B cell (primary cell): ENCODE results near the gene LGALS14. TPM values are rescaled to one million over a fixed set of nuclear protein-coding genes. Genes with fewer than 3 reads are reported as not detected.

Experiments
- ATAC-seq: fragments of 200-7000 bp; cut with Tn5 transposase; one replicate; pipeline ENCODE4 v1.10.0; 2021; ENCODE audit warnings: low read depth, mild to moderate bottlenecking, moderate number of reproducible peaks, moderate library complexity
- CTCF ChIA-PET: fragments of 350-600 bp; sonication (Branson Sonifier 250); formaldehyde crosslinking; loops from one replicate; lab custom pipeline; 2021; ENCODE audit warnings: antibody characterized with exemption, inconsistent platforms; lab: Charles Lee
- POLR2A ChIA-PET: fragments of 350-600 bp; sonication (Branson Sonifier 250); formaldehyde crosslinking; loops from one replicate; lab custom pipeline; 2021; ENCODE audit warnings: antibody characterized with exemption; lab: Charles Lee
- DNase-seq: peaks from one replicate; pipeline ENCODE4 v3.0.0; 2013
- H2AFZ ChIP-seq: 2 replicates; pipeline ENCODE4 v1.6.1; 2012; ENCODE audit warnings: mild to moderate bottlenecking, low read depth, low read length; ENCODE audit not compliant: insufficient read depth, poor library complexity, severe bottlenecking
- H3K27ac ChIP-seq, 2 donors: 1 replicate in 1 of 2; 2 replicates in 1 of 2; pipeline ENCODE4 v1.5.1; 2012 to 2013; ENCODE audit warnings: low read length in 2 of 2, mild to moderate bottlenecking in 2 of 2, moderate library complexity in 1 of 2
- H3K27me3 ChIP-seq, 4 experiments: fragments of 200-600 bp in 1 of 4; sonication (generic) in 1 of 4; replicated peaks in 1 of 4; 1 replicate in 2 of 4; 2 replicates in 2 of 4; pipeline versions ENCODE4 v1.6.1 to v1.7.0; 2013 to 2016; ENCODE audit warnings: low read length in 3 of 4, mild to moderate bottlenecking in 2 of 4, mixed read lengths in 1 of 4, moderate library complexity in 1 of 4; ENCODE audit not compliant: insufficient read depth in 4 of 4, control insufficient read depth in 3 of 4; ENCODE audit errors: control extremely low read depth in 1 of 4
- H3K36me3 ChIP-seq, 2 experiments: replicated peaks in 1 of 2; 1 replicate in 1 of 2; 2 replicates in 1 of 2; pipeline versions ENCODE4 v1.6.1 to v1.7.1; 2013; ENCODE audit warnings: low read length in 1 of 2; ENCODE audit not compliant: insufficient read depth in 2 of 2, control insufficient read depth in 1 of 2; ENCODE audit errors: control extremely low read depth in 1 of 2, extremely low read depth in 1 of 2
- H3K4me1 ChIP-seq, 2 donors: fragments of 200-600 bp in 1 of 2; sonication (generic) in 1 of 2; 1 replicate in 1 of 2; 2 replicates in 1 of 2; pipeline versions ENCODE4 v1.5.1 to v1.6.1; 2013 to 2017; ENCODE audit warnings: low read length in 2 of 2; ENCODE audit not compliant: control insufficient read depth in 2 of 2, insufficient read depth in 2 of 2
- H3K4me2 ChIP-seq: replicated peaks from 2 replicates; pipeline ENCODE3; 2012; ENCODE audit warnings: mild to moderate bottlenecking, low read depth, low read length; ENCODE audit not compliant: poor library complexity, severe bottlenecking
- H3K4me3 ChIP-seq, 5 experiments: fragments of 200-600 bp in 1 of 5; sonication (generic) in 1 of 5; 1 replicate in 3 of 5; 2 replicates in 2 of 5; pipeline versions ENCODE4 v1.5.1 to v1.7.0; 2011 to 2016; ENCODE audit warnings: low read length in 4 of 5, mild to moderate bottlenecking in 4 of 5, low read depth in 2 of 5, control low read depth in 1 of 5, moderate library complexity in 1 of 5; ENCODE audit not compliant: insufficient read depth in 1 of 5; ENCODE audit errors: control extremely low read depth in 1 of 5, extremely low read depth in 1 of 5
- H3K79me2 ChIP-seq: fragments of 200-600 bp; sonication (generic); one replicate; pipeline ENCODE4 v1.6.0; 2016; ENCODE audit warnings: low read length; ENCODE audit not compliant: control insufficient read depth, insufficient read depth
- H3K9ac ChIP-seq: fragments of 200-600 bp; sonication (generic); 2 replicates; pipeline ENCODE4 v1.6.1; 2017; ENCODE audit warnings: mild to moderate bottlenecking, low read length, moderate library complexity
- H3K9me3 ChIP-seq, 3 donors: one replicate each; pipeline versions ENCODE4 v1.6.1 to v1.7.1; 2013; ENCODE audit warnings: low read length in 2 of 3; ENCODE audit not compliant: control insufficient read depth in 2 of 3, insufficient read depth in 1 of 3; ENCODE audit errors: control extremely low read depth in 1 of 3
- H4K20me1 ChIP-seq: 2 replicates; pipeline ENCODE4 v1.6.0; 2012; ENCODE audit warnings: mild to moderate bottlenecking, low read length; ENCODE audit not compliant: insufficient read depth, control insufficient read depth, poor library complexity, severe bottlenecking
- H3K27ac Mint-ChIP-seq: one replicate; pipeline ENCODE4 v1.8.0; 2021; ENCODE audit warnings: mixed read lengths
- H3K27me3 Mint-ChIP-seq: one replicate; pipeline ENCODE4 v1.8.0; 2021; ENCODE audit warnings: mixed read lengths
- H3K4me1 Mint-ChIP-seq: one replicate; pipeline ENCODE4 v1.8.0; 2021; ENCODE audit warnings: mixed read lengths
- H3K4me3 Mint-ChIP-seq: one replicate; pipeline ENCODE4 v1.8.0; 2021; ENCODE audit warnings: mixed read lengths
- H3K9me3 Mint-ChIP-seq: one replicate; pipeline ENCODE4 v1.8.0; 2022; ENCODE audit warnings: mixed read lengths; ENCODE audit not compliant: insufficient read depth
- EZH2 ChIP-seq: IDR thresholded peaks from 2 replicates; pipeline ENCODE4 v1.6.1; 2012; ENCODE audit warnings: borderline replicate concordance, low read depth, mild to moderate bottlenecking, moderate library complexity, low read length; ENCODE audit not compliant: insufficient read depth, poor library complexity, severe bottlenecking
- WGBS: methylation state at CpG from one replicate; pipeline ENCODE4 v1.1.5; 2013; ENCODE audit warnings: missing lambda C conversion rate; ENCODE audit not compliant: insufficient coverage; 5-methylcytosine and 5-hydroxymethylcytosine counted together
- intact Hi-C: fragments of 100-400 bp; cut with micrococcal nuclease; formaldehyde crosslinking; loops from one replicate; pipeline ENCODE4 v1.10.0; 2022
- polyA plus RNA-seq: library from polyadenylated mRNA; depleted of rRNA; stranded (reverse); fragments of >200 nt; gene quantifications from 2 replicates; pipeline ENCODE4 v1.2.3, GENCODE V29; 2012
- total RNA-seq, 2 donors: library from RNA; stranded (reverse); fragments of 120-200 nt in 1 of 2; gene quantifications; 1 replicate in 1 of 2; 2 replicates in 1 of 2; pipeline versions ENCODE4 v1.2.3 to v1.2.4, GENCODE V29; 2013 to 2022
- TF ChIP-seq, protein P1 (sequence below): fragments of 200-600 bp; IDR thresholded peaks from one replicate; pipeline ENCODE4 v1.8.0; 2022; ENCODE audit warnings: antibody characterized with exemption, mild to moderate bottlenecking

The LGALS14 gene
- total and polyA plus RNA-seq, 2 donors (not counting 1 experiment from before 2014, with no cell fraction given), result not detected

DNA sequence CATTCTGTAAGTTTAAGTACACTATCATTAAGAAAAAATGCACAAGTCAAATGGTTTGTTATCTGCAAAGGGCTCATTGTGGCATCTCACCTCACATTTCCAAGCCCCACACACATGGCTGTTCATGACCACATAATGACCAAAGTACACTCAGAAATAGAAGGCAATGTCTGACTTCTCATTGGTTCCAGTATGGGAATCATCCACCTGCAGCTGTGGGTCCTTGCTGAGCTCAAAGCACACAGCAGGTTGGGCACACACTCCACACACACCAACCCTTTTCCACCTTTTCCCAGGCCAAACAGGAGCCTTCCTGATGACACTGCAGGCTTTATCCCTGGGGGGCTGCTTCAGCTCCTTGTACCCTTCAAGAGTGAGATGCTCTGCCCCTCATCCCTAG, 21.7 kb downstream of the LGALS14 start:
- POLR2A ChIA-PET, result no interaction called here
- no peak overlapping the region for H3K27ac ChIP-seq
- DNase-seq, result no peak
- Mint-ChIP-seq H3K4me1 (no peaks in the 10 kb centered on the region), H3K27me3 (peaks cover 47% of the 10 kb centered on the region), H3K27ac (no peak overlapping the region), H3K4me3 (no peak overlapping the region), H3K9me3 (no peaks in the 10 kb centered on the region)
- ATAC-seq, result no peak
- H3K4me2 ChIP-seq, result no peak overlapping the region
- H3K27me3 ChIP-seq, result peaks cover 0 to under 1% (median 0%) of the 10 kb centered on the region in 4 experiments
- CTCF ChIA-PET, result no interaction called here
- no peak overlapping the region for H3K4me3 ChIP-seq
- no peaks in the 10 kb centered on the region for H4K20me1 ChIP-seq
- TF ChIP-seq EZH2, result no peak
- TF ChIP-seq, protein P1, sequence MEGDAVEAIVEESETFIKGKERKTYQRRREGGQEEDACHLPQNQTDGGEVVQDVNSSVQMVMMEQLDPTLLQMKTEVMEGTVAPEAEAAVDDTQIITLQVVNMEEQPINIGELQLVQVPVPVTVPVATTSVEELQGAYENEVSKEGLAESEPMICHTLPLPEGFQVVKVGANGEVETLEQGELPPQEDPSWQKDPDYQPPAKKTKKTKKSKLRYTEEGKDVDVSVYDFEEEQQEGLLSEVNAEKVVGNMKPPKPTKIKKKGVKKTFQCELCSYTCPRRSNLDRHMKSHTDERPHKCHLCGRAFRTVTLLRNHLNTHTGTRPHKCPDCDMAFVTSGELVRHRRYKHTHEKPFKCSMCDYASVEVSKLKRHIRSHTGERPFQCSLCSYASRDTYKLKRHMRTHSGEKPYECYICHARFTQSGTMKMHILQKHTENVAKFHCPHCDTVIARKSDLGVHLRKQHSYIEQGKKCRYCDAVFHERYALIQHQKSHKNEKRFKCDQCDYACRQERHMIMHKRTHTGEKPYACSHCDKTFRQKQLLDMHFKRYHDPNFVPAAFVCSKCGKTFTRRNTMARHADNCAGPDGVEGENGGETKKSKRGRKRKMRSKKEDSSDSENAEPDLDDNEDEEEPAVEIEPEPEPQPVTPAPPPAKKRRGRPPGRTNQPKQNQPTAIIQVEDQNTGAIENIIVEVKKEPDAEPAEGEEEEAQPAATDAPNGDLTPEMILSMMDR, result no peak
- no peak overlapping the region for H3K9ac ChIP-seq
- H3K79me2 ChIP-seq, result no peaks in the 10 kb centered on the region
- intact Hi-C loops, result no loop called here
- H3K4me1 ChIP-seq, result no peaks in the 10 kb centered on the region
- H3K36me3 ChIP-seq, result no peaks in the 10 kb centered on the region
- no peaks in the 10 kb centered on the region for H3K9me3 ChIP-seq
- H2AFZ ChIP-seq, result no peak overlapping the region

- ATAC-seq (no peak), DNase-seq (no peak)
- no peak overlapping the region for H3K9ac ChIP-seq
- Mint-ChIP-seq H3K9me3 (no peaks in the 10 kb centered on the region), H3K4me3 (no peak overlapping the region), H3K27ac (no peak overlapping the region), H3K4me1 (no peaks in the 10 kb centered on the region), H3K27me3 (peaks cover 50% of the 10 kb centered on the region)
- WGBS, result 82% methylated on average over 8 of the region's 10 CpGs
- H3K4me1 ChIP-seq, result no peaks in the 10 kb centered on the region
- H4K20me1 ChIP-seq, result no peaks in the 10 kb centered on the region
- no peaks in the 10 kb centered on the region for H3K9me3 ChIP-seq
- ChIA-PET POLR2A (no interaction called here), CTCF (no interaction called here)
- no peak overlapping the region for H3K4me2 ChIP-seq
- H3K79me2 ChIP-seq, result no peaks in the 10 kb centered on the region
- H3K27ac ChIP-seq, result no peak overlapping the region
- no peak for TF ChIP-seq EZH2
- TF ChIP-seq, protein P1, result no peak
- no peak overlapping the region for H3K4me3 ChIP-seq
- peaks cover 0 to 3% (median 0%) of the 10 kb centered on the region in 4 experiments for H3K27me3 ChIP-seq
- H3K36me3 ChIP-seq, result no peaks in the 10 kb centered on the region
- intact Hi-C loops, result no loop called here
- no peak overlapping the region for H2AFZ ChIP-seq
These were observed 23.0 kb downstream of the LGALS14 start for GRCh38 chr19:39727070-39727800.
